HG02938 (cell line): ENCODE results near the gene DYNLT5.
A peak's percentile ranks its signal among the peaks of the same experiment; 100 is the strongest.
"Not testable (repeated sequence)": the region's sequence is repeated elsewhere in the genome, so short reads cannot be mapped to it uniquely, and the experiment has no call there.

Experiments used
- ATAC-seq: cut with Tn5 transposase; IDR thresholded peaks from one replicate; pipeline ENCODE4 v1.9.1; 2021; ENCODE audit warnings: mild to moderate bottlenecking, moderate library complexity; ENCODE audit not compliant: unreplicated experiment

The DYNLT5 gene

DNA sequence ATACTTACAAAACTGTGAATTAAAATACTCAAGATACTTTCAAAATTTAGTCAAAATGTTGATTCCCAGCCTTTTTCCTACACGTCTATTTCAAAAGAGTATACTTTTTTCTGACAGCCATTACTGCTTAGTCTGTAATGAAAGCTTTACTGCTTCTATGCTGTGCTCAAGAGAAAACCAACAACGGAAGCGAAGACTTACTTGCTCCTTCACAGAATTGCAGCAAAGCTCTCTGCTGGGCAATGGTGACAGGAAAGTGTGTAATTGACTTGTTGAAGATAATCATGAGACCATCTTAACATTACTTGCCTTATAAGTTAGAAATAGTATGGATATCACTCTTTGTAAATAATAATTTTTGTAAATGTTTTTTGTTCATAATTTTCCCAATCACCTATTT, 1.7 kb upstream of the DYNLT5 start:
- no peak for ATAC-seq

DNA sequence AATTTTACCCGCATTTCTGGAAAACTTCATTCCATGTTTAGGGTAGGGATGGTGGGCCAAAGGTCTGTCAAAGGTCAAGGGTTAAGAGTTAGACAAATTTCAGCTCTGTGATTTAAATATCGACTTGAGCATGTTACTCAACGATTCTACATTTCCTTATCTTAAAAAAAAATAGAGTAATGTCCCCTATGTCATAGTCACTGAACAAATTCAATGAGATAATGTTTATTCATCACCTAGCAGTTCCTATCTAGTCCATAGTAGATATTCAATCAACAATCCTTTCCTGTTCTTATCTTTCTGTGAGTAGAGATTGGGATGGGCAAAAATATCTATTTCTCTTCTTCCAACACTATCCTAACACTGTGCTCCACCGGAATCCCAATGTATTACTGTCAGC, 1.1 kb upstream of the DYNLT5 start:
- ATAC-seq: no peak

- ATAC-seq: no peak
Observed at GRCh38 chr1:66752671-66753371, 562 bp downstream of the DYNLT5 start.

- ATAC-seq: no peak
Observed at GRCh38 chr1:66757722-66758240, 5.5 kb downstream of the DYNLT5 start.

GRCh38 chr1:66758241-66758755, 6.0 kb downstream of the DYNLT5 start:
- ATAC-seq: peak; percentile 100

- ATAC-seq: no peak
Observed at GRCh38 chr1:66760506-66760905, 8.2 kb downstream of the DYNLT5 start.

DNA sequence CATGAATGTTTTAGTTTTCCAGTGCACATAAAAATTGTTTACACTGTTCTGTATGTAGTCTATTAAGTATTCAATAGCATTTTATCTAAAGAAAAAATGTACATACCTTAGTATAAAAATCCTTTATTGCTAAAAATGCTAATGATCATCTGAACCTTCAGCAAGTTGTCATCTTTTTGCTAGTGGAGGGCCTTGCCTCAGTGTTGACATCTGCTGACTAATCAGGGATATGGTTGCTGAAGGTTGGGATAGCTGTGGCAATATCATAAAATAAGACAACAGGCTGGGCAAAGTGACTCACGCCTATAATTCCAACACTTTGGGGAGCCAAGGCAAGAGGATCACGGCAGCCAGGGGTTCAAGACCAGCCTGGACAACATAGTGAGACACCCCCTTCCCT, 9.0 kb downstream of the DYNLT5 start:
- no peak for ATAC-seq

- peak; percentile 71 for ATAC-seq
Observed at GRCh38 chr1:66764994-66765578, 12.8 kb downstream of the DYNLT5 start.

- ATAC-seq: no peak
Observed at GRCh38 chr1:66767626-66768025, 15.4 kb downstream of the DYNLT5 start.

- ATAC-seq: no peak
Observed at GRCh38 chr1:66768965-66769364, 16.7 kb downstream of the DYNLT5 start.

GRCh38 chr1:66769512-66770229, 17.4 kb downstream of the DYNLT5 start:
- ATAC-seq: no peak

DNA sequence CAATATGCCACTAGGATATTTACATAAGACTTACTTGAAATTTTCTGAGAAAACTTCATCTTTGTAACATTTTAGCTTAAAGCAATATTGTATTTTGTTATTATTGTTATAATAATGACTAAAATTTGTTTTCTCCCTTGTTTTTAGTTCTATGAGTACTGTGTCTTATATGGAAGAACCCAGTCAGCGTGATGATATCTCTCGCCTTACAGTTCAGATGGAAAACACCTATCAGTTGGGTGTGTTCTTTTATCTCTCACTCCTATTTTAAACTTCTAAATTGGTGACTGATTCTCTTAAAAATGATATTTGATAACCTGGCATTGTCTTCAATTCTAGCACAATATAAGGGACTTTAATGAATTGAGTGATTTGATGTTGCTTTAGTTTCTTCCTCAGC, 18.0 kb downstream of the DYNLT5 start:
- ATAC-seq: no peak

GRCh38 chr1:66770694-66771093, 18.4 kb downstream of the DYNLT5 start:
- ATAC-seq: no peak

- ATAC-seq: no peak
Observed at GRCh38 chr1:66773227-66773626, 21.0 kb downstream of the DYNLT5 start.

- ATAC-seq: no peak
Observed at GRCh38 chr1:66774438-66774837, 22.2 kb downstream of the DYNLT5 start.

DNA sequence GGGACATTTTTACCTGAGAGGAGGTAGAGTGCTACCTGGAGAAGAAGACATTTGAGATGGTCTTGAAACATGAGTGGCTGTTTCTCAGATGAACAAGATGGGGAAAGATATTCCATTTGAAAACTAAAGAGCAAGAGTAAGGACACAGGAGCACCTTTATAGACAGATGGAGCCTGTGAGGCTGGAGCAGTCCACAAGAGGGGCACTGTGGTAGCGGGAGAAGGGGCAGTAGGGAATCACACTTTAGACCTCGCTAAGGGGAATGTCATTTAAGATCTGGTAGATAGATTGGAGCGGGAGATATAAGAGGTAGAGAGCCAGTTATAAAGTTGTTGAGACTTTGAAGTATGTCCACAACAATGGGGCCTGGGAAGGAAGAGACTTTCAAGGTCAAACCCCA, 23.4 kb downstream of the DYNLT5 start:
- ATAC-seq: no peak

DNA sequence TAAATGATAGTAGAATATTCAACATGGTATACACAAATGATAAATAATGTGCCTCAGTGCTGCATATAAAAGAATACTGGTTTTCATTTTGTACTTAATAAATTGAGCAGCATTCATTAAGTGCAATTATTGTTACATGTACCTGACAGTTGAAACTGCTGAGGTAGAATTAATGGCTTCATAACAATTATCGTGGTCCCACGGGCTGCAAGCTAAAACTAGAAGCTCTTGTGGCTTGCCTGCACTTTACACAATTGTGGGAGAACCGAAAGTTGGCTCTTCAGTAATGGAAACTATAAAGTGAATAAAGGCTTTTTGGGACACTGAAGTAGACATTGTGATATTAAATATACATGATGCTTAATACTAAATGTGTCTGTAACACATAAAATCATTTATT, 25.6 kb downstream of the DYNLT5 start:
- no peak for ATAC-seq

- no peak for ATAC-seq
Observed at GRCh38 chr1:66778266-66778665, 26.0 kb downstream of the DYNLT5 start.

DNA sequence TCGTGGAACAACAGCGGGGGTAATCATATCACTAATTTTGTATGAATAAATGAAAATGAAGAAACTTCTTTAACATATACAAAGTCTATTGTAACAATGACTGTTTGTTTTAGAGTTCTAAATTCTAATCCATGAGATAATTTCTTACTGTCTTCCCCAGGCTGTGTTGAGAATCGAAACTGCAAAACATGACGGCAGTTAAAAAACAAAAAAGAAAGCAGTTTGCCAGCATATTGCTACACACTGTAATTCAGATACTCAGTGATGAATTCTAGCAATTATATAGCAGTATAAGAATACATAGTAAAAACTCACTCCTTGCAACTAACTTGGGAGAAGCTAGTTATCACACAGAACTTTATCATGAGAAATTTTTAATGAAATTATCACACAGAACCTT, 26.7 kb downstream of the DYNLT5 start:
- no peak for ATAC-seq

DNA sequence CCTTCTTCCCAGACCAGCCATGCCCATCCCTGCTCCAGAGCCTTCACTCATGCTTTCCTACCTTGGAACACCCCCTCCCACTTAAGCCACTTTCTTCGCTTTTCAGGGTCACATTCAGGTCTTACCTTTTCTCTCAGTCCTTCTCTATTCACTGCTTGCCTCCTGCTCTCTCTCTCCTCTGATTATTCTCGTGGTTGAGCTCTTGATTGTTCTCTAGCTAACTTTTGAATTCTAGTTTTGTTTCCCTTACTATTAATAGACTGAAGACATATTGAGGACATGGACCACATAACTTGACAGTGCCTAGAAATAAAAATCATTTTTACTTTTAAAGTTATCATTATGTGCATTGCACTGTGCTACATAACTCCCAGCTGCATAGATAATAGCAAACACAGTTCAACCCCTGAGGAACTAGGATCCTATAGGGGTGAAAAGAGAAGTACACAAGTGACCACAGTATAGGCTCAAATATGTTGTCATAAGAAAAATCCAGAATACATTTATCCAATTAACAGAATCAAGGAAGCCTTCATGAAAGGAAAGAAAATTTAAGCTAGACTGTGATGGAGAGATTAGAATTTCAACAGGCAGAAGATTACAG, 27.3 kb downstream of the DYNLT5 start:
- ATAC-seq: no peak

GRCh38 chr1:66785800-66786199, 33.5 kb downstream of the DYNLT5 start:
- not testable (repeated sequence) for ATAC-seq
